Eye (tissue), 1 donor: Measurements from ENCODE around the gene CDH12.
"Not testable (repeated sequence)": the region's sequence is repeated elsewhere in the genome, so short reads cannot be mapped to it uniquely, and the experiment has no call there.

ENCODE experiments used
- DNase-seq: peaks from one replicate; pipeline ENCODE4 v3.0.0-alpha.2; 2015

The CDH12 gene

DNA sequence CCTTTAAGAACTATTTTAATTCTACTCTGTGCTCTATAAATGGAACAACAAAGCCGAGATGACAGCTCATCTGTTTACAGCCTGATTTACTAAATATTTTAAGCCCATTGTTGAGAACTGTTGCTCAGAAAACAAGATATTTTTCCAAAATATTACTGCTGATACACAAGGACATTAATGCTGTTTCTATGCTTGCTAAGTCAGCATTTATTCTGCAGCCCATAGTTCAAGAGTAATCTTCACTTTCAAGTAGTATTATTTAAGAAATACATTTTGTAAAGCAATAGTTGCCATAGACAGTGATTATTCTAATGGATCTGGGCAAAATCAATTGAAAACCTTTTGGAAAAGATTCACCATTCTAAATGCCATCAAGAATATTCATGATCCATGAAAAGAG is 208.3 kb downstream of the CDH12 start:
- no peak for DNase-seq

DNA sequence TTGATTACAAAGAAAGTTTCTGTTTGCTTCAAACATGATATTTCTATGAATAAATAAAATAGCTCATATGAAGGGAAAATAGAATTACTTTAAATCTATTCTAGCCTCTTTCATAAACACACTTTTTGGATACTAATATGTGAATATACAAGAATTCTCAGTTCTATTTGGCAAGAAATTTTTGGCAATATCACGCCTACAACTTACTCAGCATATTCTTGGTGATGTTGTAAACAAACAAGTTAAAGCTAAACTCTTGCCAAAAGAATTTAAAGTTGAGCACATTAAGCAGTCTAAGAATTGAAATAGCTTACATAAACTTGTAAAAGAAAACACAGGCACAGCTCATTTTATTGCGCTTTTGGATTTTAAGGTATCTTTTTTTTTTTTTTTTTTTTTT is 209.8 kb downstream of the CDH12 start:
- no peak for DNase-seq

DNA sequence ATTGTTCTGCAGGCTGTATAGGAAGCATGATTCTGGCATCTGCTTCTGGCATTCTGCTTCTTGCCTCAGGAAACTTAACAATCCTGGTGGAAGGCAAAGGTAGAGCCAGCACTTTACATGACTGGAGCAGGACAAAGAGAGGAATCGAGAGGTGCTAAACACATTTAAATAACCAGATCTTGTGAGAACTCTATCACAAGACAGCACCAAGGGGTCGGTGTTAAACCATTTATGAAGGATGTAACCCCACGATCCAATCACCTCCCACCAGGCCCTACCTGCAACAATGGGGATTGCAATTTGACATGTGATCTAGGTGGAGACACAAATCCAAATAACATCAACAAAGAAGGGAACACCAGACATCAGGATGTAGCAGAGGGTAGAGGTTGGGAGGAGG is 221.5 kb downstream of the CDH12 start:
- DNase-seq, result no peak

DNA sequence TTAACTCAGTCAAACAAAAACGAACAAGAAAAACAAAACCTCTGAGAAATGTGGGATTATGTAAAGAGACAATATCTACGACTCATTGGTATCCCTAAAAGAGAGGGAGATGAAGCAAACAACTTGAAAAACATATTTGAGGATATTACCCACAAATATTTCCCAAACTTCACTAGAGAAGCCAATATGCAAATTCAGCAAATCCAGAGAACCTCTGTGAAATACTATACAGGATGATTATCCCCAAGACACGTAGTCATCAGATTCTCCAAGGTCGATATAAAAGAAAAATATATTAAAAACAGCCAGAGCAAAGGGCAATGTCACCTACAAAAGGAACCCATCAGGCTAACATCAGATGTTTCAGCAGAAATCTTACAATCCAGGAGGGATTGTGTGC is 226.1 kb downstream of the CDH12 start:
- DNase-seq, result no peak

DNA sequence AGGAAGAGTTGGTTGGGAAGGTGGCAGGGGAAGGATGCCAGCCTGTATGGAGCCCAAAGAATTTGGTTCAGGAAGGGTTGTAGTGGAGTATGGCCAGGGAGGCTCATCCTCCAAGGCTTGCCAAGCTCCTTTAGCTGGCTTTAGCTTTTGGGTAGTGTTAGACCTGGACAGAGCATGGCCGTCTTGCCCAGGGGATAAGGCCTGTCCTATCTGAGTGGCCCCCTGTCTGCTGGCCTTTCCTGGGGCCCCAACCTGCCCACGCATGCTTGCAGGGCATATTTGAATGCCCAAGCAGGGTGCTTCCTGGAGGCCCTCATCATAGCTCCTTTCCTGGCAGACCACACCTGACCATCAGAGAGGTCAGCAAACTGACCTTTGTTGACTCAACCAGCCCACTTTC is 227.7 kb downstream of the CDH12 start:
- DNase-seq, result no peak

DNA sequence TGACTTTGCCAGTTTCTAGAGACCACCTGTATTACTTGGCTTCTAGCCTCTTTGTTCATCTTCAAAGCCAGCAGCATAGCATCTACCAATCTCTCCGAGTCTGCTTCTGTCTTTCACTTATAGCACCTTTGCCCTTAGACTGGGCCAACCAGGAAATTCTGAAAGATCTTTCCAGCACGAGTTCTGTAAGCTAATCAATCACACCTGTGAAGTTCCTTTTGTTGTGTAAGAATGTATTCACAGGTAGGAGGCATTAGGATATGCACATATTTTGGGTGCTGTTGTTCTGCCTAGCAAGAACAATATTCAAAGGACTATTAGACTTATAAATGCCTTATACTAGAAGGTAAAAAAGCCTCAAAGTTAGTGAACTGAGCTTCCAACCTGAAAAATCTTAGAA is 232.1 kb downstream of the CDH12 start:
- DNase-seq, result no peak

DNA sequence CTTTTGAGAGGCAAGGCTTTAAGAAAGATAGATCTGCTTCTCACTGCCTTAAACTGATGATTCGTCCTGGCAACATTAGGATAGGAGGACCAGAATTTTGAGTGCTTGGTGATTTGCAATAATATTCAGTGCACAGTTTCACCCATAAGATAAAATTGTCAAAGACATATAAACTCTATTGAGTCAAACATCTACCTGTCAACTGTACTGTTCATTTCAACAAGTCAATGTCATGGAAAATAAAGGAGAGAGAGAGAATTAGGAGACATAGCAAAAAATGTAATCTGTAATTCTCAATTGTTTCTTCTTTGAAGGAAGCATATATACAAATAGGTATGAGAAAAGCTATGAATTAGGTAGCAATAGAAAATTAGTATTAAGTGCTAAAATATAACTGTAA is 237.2 kb downstream of the CDH12 start:
- no peak for DNase-seq

DNA sequence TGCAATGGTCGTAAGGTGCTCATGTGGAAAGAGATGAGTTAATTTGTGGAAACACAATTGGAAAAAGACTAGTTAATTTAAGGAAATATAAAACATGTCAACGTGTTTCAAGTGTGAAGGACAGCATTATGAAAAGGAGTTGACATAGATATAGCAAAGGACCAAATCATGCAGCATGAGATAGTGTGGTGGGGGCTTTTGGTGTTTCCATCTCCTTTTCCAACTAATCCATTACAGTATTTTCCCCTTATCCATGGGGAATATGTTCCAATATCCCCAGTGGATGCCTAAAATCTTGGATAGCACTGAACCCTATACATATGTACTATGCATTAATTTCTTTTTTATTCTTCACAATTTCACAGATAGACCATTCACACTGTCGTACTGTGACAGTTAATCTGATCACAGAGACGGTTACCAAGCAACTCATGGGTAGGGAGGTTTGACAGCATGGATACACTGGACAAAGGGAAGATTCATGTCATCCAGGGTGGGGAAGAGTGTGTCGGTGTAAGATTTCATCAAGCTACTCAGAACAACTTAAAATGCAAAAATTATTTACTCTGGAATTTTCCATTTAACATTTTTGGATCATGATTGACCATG is 238.6 kb downstream of the CDH12 start:
- DNase-seq, result no peak

DNA sequence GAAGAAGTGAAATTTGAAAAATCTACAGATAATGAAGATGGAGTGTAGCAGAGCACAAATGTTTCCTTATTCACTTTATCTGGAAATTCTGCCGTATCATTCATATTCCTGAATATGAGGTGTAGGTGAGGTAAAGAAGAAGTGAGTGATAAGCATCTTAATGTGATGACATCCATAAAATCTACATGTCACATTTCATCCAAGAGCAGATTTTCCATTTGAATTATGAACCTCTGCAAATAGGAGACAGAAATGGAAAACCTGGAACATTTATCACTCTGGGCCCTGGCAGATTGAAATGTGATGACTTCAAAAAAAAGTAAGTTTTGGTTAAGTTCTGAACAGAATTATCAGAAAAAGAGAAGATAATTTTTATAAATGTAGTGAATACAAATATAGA is 240.2 kb downstream of the CDH12 start:
- DNase-seq, result no peak

DNA sequence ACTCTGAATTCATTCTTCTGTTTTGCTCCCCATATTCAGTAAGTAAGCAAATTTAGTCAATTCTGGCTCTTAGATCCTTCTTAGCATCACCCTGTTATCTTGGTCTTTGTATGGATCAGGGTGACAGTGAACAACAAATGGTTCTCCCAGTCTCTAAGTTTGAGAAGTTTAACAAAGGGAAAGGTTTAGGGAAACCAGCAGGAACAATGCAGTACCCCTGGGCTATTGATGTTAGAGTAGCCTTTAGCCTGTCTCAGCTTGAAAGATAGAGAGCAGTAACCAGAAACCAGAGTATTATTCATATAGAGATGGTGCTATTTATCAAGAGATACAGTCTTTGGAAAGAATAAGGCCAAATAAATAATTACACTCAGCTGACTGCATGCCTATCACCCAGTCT is 241.8 kb downstream of the CDH12 start:
- no peak for DNase-seq

DNA sequence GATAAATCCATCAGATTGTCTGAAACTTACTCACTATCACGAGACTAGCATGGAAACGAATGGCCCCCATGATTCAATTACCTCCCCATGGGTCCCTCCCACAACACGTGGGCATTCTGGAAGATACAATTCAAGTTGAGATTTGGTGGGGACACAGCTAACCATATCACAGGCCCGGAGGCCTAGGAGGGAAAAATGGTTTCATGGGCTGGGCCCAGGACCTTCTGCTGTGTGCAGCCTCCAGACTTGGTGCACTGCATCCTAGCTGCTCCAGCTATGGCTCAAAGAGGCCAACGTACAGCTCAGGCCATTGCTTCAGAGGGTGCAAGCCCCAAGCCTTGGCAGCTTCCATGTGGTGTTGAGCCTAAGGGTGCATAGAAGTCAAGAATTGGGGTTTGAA is 245.6 kb downstream of the CDH12 start:
- DNase-seq, result not testable (repeated sequence)

DNA sequence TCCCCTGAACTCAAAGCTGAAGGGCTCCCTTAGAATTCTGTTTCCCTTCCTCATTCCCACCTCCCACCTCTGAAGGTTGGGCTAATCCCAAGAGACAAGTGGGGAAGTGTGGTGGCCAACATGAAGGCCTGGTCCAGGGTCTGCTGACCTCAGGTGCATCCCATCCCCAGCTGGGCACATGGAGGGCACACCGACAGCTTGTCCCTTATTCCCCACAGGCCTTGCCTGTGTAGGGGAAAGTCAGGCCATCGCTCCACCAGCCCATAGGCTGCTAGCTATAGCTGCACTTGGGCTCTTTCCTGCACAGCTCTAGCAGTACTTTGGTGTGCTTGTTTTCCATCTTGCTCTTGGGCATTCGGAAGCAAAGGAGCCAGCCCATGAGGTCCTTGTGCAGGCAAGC is 247.7 kb downstream of the CDH12 start:
- no peak for DNase-seq

DNA sequence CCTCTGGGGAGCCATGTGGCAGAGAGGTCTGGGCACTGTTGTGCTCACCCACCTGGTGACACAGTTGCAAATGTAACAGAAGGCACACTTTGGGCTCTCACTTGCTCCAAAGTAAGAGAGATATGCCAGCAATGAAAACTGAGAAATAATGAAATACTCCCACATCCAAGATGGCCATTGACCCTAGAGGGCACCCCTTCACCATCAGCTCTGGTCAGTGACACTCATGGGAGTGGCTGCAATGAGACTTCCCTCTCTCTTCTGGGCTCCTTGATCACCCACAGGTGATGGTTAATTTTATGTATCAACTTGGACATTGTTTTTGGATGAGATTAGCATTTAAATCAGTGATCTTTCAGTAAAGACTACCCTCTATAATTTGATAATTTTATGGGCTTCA is 248.4 kb downstream of the CDH12 start:
- no peak for DNase-seq

DNA sequence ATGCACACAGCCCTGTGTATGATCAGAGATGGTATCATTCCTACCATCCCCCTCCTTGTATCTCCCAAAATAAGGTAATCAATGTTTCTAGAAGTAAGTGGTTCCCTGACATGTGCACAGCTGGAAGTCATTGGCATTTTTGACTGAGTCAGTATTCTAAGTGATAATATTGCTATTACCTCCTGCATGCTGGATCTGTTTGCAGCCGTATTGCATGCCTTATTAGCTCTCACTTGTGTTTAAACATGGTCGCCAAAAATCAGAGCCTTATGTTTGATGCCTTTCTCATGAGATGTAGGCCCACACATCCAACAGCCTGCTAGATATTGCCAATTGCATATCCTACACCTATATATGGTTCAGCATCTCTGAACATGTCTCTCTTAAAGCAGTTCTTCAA is 254.3 kb downstream of the CDH12 start:
- no peak for DNase-seq

DNA sequence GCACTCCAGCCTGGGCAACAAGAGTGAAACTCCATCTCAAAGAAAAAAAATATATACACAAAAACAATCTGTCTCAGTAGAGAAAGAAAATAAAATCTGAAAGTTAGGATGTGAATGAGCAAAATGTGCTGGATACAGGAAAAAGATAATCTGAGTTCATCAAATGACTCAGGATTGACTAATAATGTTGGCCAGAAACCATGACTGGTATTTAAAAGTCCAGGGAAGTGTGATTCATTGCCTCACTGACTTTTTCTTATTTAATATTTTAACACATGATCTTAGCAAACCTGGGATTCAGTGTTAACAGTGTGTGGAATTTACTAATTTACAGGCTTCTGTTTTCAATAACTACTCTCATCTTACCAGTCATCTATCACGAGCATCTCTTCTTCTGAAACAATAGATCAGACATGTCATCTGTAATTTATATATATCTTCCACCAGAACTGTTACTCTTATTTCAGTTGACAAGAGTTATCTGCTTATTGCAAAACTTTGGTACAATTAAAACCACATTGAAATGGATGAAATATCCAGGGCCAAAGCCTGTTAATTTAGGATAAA is 256.7 kb downstream of the CDH12 start:
- DNase-seq, result no peak

DNA sequence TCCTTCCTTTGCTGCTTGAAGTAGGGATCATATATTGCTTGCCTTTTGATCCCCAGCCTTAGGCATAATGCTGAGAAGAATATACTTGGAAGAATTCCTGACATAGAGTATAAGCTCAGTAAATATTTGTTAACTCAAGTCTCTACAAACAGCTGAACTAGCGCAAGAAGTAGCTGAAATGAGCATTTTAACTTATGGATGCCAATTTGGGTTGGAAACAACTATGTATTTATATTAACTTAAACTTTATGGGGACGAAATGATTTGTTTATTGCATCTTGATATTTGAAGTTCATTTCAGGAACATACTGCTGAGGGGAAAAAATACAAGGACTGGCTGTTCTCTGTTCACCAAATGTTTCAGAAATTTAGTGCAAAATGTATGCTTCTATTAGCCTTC is 258.7 kb downstream of the CDH12 start:
- DNase-seq, result no peak

DNA sequence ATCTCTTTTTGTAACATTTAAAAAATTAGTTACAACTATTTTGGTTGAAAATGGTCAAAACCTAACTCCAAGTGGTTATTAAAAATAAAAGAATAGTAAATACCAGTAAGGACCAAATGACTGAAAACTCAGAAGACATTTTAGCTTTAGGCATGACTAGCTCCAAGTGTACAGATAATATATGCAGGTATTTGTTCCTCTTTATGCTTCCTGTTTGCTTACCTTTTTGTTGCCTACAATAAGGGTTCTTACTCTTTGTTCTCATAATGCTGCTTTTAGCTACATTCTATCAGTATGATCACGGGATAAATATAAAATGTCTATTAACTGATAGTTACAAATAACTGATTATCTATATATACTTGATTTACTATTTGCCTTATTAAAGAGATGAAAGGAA is 259.6 kb downstream of the CDH12 start:
- DNase-seq, result no peak

DNA sequence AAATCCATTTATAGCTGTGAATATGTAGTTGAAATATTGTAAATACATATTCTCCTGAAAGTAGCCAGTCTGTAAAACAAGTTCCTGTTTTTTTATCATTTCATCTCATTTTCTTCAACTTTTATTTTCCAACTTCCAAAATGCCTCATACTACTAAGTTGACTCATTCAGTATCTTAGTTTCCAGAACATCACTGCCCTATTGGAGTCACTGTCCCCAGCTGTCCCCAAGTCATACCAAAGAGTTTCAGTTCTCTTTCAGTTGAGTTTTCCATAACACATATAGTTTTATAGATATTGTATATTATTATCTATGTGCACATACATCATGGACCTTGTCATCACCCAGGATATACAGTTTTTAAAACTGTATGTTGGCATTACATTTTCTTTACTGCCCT is 261.7 kb downstream of the CDH12 start:
- no peak for DNase-seq

DNA sequence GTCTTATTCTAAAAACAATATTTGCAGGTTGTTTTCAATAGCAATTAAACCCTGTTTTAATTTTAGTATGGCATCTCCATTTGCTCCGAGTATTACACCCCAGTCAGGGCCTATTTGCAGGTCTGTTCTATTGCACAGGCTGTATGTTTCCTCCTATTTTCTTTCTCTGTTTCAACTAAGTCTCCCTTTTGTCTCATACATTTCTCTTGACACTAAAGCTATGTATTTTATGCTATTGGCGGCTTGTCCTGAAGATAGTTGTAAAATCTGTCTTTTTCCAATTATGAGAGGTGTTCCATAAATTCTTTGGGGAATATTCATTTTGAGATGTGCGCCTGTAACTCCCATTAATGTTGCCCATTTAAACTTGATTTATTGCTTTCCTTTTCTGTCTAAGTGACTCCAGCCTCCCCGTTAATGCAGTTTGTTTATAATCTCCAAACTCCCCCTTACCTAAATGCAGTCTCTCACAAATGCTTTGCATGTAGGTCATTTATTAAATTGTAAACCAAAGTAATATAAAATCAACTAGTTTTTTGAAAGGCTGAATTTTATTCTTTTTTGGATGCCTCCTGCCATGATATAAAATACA is 262.4 kb downstream of the CDH12 start:
- DNase-seq, result no peak

DNA sequence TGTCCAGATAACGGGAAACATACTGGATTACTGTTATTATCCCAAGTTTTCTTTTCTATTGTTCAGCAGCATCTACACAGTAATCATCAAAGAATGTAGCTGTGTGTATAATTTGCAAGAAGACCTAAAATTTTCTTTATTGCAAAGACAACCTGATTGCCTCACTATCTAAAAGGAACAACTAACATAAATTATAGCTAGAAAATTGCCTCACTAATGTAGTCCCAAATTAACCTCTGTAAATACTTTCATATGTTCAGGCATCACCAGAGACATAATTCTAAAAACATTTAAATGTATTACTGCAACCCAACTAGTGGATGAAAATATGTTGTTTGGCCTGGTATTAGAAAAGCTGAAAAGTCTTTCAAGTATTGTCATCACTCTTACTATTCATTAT is 275.4 kb downstream of the CDH12 start:
- DNase-seq, result no peak

DNA sequence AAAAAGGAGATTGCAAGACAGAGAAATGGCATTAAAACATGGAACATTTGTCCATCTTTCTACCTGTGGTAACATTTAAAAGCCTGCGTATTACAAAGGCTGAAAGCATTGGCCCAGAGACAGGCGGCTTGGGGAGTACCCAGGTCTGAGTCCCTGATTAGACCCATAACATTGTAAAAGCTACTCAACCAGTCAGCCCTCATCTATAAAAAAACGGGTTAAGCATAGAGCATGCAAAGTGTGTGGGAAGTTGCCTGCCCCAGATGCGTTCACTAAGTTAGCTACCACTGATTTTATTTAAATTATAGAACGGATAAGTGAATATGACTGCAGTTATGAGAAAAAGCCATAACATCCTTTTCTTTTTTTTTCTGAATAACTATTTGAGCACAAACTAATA is 276.1 kb downstream of the CDH12 start:
- DNase-seq, result no peak

DNA sequence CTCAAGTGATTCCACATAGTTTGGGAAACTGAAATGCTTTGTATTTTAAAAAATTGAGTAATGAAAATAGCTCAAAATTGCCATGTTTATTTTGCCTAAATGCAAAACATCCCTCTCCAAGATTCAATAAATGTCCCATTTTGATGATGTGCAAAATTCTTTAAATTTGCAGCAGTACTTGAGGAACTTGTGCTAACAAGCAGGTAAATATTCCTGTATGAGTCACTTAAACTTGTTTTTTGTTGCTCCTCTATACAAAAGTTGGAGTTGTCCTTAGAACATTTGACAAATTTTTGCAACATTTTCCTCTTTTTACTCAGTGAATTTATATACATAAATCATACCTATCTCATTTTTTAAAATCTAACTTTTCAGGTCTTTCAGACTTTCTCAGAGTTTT is 280.2 kb downstream of the CDH12 start:
- no peak for DNase-seq

DNA sequence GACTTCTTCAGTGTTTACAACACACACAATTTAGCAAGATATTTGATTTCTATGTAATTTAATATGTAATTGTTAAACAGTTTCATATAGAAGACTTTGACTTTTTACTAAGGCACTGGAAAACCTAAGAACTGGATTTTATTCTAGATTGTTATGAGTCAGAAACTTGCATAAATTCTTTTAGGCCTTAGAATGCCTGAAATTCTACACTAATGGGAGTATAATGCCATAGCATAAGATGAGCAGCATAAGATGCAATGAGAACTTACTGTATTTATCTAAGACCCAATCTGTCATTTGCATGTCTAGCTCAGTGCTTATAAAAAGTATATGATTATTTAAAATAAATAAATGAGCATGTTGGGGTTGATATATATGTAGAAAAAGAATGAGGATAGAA is 285.2 kb downstream of the CDH12 start:
- DNase-seq, result no peak

DNA sequence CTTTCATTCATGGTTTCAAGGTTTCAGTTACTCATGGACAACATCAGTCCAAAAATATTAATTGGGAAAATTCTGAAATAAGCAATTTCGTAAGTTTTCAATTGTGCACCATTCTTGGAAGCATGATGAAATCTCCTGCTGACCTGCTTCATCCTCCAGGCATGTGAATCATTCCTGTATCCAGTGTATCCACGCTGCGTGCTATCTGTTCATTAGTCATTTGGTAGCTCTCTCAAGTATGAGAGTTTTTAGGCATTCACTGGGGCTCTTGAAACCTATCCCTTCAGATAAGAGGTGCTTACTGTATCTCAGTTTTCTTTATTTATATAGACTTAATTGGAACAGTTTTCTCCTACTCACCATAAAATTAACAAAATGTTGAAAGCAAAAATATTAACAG is 293.0 kb downstream of the CDH12 start:
- no peak for DNase-seq

DNA sequence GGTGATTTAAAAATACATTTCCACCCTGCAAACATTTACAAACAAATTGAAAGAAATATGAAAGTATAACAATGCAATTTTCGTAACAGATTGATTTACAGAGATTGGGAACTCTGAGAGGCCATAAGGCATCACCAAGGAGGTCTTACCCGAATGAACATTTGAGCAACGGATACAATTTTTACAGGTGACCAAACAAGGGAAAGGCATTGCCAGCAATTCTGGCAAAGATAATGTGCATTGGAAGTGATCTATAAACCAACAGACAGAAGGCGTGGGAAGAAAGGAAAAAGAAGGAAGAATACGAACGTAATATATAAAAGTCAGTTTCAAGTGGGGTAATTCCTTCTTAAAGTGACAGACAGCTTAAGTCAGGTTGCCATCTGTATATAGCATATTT is 295.9 kb downstream of the CDH12 start:
- DNase-seq, result no peak
